ENCODE data around the gene CPNE8.
"Not testable (repeated sequence)": the region's sequence is repeated elsewhere in the genome, so short reads cannot be mapped to it uniquely, and the experiment has no call there.

CPNE8 gene

GRCh38 chr12:38744041-38744440, 161.3 kb downstream of the CPNE8 start:
- no peak for FAIRE-seq
- no peak for DNase-seq (ENCODE audit: insufficient read length, low spot score)

- FAIRE-seq; DNase-seq (ENCODE audit: insufficient read length, low spot score): not testable (repeated sequence)
Observed at GRCh38 chr12:38742496-38742895, 162.9 kb downstream of the CPNE8 start.

- DNase-seq (ENCODE audit: insufficient read length, low spot score) (no peak), FAIRE-seq (no peak)
Observed at GRCh38 chr12:38736821-38737220, 168.6 kb downstream of the CPNE8 start.

DNA sequence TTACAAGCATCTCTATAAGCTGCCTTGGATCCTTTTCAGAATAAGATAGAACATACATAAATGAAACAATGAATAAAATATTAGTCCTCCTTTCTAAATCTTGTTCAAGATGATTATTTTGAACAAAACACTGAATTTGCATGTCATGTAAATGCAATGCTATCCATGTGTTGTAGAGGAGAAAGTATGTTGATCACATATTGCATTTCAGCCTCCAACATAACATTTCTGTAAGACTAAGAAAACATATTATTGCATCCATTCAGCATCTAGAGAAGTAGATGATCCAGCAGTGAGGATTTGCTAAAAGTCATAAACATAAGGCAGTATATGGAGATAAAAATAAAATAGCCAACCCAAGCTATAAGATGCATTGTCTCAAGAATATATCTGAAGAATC, 172.6 kb downstream of the CPNE8 start:
- FAIRE-seq (peak; percentile 59), DNase-seq (ENCODE audit: insufficient read length, low spot score) (no peak)

DNA sequence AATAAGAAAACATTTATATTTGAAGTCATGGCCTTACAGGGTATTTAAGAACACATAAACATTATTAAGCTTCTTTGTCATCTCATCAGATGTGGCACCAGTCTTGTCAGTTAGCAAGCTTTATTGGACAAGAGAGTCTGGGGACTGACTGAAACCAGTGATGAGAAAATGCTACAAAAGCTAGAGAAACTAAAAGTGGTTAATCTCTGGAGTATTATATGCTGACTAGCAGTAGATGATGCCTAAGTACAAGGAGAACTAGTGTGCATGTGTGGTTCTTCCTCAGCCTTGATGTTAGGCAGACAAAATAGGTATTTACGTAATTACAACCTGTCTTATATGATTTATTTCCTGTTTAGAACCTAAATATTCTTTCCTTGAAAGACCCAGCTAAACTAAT, 176.5 kb downstream of the CPNE8 start:
- FAIRE-seq (no peak), DNase-seq (ENCODE audit: insufficient read length, low spot score) (no peak)

GRCh38 chr12:38721611-38722252, 183.7 kb downstream of the CPNE8 start:
- FAIRE-seq (no peak), DNase-seq (ENCODE audit: insufficient read length, low spot score) (no peak)

DNA sequence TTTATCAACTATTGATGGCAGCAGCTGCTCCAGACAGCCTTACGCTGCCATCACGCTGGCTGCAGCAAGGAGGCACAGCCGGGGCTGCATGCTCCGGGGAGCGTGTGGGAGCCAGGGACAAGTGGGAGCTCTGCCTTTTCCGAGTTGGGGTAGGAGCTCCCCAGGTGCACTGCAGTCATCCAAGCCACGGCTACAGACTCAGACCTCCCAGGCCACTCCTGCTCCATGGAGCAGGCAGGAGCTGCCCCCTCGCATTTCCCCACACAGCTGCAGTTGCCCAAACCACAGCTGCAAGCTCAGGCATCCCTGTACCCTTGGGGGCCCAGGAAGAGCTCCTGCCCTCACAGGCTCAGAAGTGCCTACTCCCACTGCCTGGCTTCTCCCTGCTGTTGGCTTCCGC, 184.7 kb downstream of the CPNE8 start:
- FAIRE-seq = no peak
- no peak for DNase-seq (ENCODE audit: insufficient read length, low spot score)

- FAIRE-seq (peak; percentile 40), DNase-seq (ENCODE audit: insufficient read length, low spot score) (no peak)
Observed at GRCh38 chr12:38713294-38713693, 192.1 kb downstream of the CPNE8 start.

GRCh38 chr12:38711054-38711453, 194.3 kb downstream of the CPNE8 start:
- DNase-seq (ENCODE audit: insufficient read length, low spot score) = no peak
- no peak for FAIRE-seq

DNA sequence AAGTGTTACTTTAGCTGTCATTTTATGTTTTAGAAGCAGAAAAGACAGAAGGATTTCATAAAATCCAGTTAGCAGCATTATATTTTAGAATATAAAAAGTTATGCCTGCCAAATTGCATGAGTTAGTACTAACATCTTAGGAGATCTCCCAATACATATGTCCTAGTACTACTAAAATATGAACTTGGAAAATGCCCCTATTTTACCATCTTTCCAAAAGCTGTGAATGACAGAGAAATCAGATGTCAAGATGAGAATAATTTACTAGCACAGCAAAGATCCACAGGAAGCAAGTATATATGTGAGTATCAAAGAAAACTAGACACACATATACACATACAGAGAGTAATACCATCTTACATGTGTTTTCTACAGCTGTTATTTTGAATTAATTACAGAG, 196.9 kb downstream of the CPNE8 start:
- DNase-seq (ENCODE audit: insufficient read length, low spot score) = no peak
- FAIRE-seq = no peak

DNA sequence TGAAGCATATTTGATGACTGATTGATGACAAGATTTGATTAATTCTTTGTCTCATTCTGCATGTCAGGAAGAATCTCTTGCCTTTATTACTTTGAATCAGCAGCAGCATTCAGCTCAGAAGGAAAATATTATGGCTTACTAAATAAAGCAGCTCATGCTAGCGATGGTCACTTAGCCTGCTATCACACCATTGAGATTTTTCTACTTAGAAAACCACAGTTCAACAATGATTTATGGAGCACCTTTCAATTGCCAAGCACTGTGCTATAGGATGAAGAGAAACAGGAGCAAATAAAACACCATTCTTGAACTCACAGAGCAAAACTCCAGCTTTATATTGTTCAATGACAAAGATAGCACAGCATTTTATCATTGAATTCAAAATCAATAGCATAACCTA, 197.7 kb downstream of the CPNE8 start:
- no peak for DNase-seq (ENCODE audit: insufficient read length, low spot score)
- no peak for FAIRE-seq

DNA sequence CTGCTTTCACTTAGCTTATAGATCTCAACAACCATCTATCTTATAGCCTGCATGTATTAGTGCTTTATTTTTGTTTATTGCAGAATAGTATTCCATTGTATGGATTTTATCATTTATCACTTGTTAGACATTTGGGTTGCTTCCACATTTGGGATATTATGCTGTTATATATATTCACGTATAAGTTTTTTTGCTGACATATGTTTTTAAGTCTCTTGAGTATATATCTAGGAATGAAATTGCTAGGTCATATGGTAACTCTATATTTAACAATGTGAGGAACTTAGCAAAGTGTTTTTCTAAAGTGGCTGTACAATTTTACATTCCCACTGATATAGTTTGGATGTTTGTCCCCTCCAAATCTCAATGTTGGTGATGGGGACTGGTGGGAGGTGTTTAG, 208.1 kb downstream of the CPNE8 start:
- FAIRE-seq = no peak
- DNase-seq (ENCODE audit: insufficient read length, low spot score) = no peak

DNA sequence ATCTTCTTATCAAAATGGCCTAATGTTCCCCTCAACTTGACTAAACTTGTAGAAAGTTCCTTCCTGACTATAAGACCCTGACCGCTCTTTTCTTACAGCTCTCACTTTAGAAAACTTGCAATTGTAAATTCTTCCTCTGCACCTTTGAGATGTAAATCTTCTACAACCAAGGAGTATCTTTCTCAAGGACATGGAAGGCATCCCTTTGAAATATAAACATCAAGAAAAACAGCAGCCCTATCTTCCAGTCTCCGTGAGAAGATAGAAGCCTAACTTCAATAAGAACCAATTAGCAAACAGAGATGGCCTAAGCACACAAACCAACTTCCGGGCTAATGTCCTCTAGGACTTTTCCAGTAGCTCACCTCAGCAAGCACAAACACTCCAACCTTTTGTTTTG, 210.3 kb downstream of the CPNE8 start:
- DNase-seq (ENCODE audit: insufficient read length, low spot score) (no peak), FAIRE-seq (no peak)

DNA sequence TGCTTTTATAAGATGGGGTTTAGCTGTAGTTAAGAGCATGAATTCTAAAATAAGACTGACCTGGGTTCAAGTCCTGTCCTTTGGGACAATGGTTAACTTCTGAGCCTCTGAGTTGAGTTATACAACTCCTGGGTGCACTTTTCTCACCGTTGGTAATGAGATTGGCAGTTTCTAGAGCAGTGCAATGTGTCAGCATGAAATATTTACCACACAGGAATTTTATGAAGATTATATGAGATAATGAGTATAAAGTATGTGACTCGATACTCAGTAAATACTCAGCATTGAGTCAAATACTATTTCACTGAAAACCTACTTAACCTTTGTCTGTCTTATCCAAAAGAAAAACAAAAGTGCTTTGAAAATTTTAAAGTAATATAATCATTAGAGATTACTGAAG, 214.2 kb downstream of the CPNE8 start:
- DNase-seq (ENCODE audit: insufficient read length, low spot score) = no peak
- FAIRE-seq = no peak

GRCh38 chr12:38690646-38691045, 214.7 kb downstream of the CPNE8 start:
- DNase-seq (ENCODE audit: insufficient read length, low spot score) (no peak), FAIRE-seq (no peak)

DNA sequence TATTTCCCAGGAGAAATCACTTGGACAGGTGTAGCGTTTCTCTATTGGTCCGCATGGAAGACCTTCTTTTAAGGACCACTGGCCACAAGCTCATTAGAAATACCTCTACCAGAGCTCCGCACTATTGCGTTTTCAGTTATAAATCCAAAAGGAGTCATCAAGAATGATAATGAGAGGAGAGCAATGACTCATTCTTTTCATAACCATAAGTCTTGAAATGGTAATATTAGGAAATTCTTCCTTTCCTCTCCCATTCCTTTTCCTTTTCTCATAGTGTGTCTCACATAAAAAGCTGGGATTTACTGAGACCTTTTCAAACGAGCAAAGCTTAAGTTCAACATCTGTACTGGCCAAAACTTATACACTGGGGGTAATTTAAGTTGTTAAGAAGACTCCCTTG, 215.7 kb downstream of the CPNE8 start:
- DNase-seq (ENCODE audit: insufficient read length, low spot score) (no peak), FAIRE-seq (no peak)

DNA sequence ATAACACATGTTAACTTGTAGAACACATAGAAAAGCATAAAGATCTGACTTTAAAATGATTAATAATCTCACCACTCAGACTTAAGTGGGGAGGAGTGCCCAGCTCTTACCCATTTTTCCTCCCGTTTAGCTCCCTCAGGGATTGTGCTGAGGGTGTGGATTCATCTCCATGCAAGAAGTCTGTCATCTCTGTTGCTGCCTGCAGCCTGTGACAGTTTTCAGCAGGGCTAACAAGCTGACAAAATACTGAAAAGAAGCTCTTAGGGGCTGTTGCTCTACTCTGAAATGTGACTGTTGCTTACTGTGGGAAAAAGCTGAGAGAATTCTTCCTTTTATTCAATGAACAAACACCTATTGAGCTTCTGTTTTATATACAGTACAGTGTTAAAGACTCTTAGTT, 216.2 kb downstream of the CPNE8 start:
- DNase-seq (ENCODE audit: insufficient read length, low spot score) (no peak), FAIRE-seq (no peak)

- FAIRE-seq = no peak
Observed at GRCh38 chr12:38682521-38682920, 222.9 kb downstream of the CPNE8 start.

GRCh38 chr12:38669530-38669929, 235.9 kb downstream of the CPNE8 start:
- FAIRE-seq (no peak), DNase-seq (ENCODE audit: insufficient read length, low spot score) (no peak)

More at GRCh38 chr12:38682521-38682920, 222.9 kb downstream of the CPNE8 start:
- DNase-seq (ENCODE audit: insufficient read length, low spot score) = no peak

- DNase-seq (ENCODE audit: insufficient read length, low spot score) (no peak), FAIRE-seq (no peak)
Observed at GRCh38 chr12:38669081-38669480, 236.3 kb downstream of the CPNE8 start.

- DNase-seq (ENCODE audit: insufficient read length, low spot score) (no peak), FAIRE-seq (no peak)
Observed at GRCh38 chr12:38666425-38666824, 239.0 kb downstream of the CPNE8 start.

DNA sequence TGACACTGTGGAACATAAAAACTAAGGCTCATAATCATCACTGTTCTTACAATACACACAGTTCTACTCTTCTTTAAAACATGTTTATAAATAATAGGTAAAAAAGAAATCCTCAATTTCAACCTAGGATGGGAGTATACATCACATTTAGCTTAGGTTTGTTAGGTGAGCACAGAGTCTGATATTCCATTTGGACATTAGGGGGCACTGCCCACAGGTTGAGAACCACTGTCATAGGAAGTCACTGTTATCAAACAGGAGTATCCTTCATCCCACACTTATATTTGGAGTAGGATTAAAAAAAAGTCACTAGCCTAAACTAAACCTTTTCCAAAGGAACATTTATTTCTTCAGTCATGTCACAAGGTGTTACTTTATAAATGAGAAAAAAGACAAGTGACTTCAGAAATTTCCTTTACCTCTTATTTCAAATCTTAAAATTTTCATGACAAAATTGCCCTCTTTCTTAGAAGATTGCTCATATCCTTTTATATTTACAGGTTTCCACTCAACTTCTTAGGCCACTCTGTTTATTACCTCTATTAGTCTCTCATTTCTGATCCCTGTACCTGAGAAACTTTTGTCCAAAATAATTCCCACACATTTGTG, 240.6 kb downstream of the CPNE8 start:
- peak; percentile 79 for FAIRE-seq
- no peak for DNase-seq (ENCODE audit: insufficient read length, low spot score)

DNA sequence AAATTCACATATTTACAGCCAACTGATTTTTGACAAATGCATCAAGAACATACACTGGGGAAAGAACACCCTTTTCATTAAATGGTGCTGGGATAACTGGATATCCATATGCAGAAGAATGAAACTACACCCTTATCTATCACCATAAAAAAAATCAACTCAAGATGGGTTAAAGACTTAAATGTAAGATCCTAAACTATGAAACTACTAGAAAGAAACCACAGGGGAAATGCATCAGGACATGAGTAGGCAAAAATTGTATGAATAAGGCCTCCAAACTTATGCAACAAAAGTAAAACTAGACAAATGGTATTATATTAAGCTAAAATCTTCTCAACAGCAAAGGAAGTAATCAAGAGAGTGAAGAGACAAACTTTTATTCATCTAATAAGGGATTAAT, 242.6 kb downstream of the CPNE8 start:
- FAIRE-seq (no peak), DNase-seq (ENCODE audit: insufficient read length, low spot score) (no peak)
